GM12891 (cell line): ENCODE measurements around the gene TSEN54.
A peak's percentile ranks its signal among the peaks of the same experiment; 100 is the strongest.

ENCODE experiments used
- DNase-seq: peaks from one replicate; pipeline ENCODE4 v3.0.0; 2011; ENCODE audit warnings: low spot score; ENCODE audit not compliant: insufficient read length
- FAIRE-seq: peaks from 2 replicates; lab custom pipeline; 2011; peaks lifted over from hg19 to GRCh38; lab: Jason Lieb, UNC
- PAX5 ChIP-seq: IDR thresholded peaks from 2 replicates; pipeline ENCODE4 v1.6.1; 2011; ENCODE audit warnings: low read length, moderate library complexity, mild to moderate bottlenecking; ENCODE audit not compliant: insufficient read depth, severe bottlenecking
- POLR2A ChIP-seq: IDR thresholded peaks from 2 replicates; pipeline ENCODE4 v1.6.1; 2011; ENCODE audit warnings: low read depth, low read length, control low read depth
- POLR2AphosphoS5 ChIP-seq: IDR thresholded peaks from 2 replicates; pipeline ENCODE4 v1.6.1; 2011; ENCODE audit warnings: low read depth, low read length, control low read depth
- POU2F2 ChIP-seq: IDR thresholded peaks from 2 replicates; pipeline ENCODE4 v1.6.1; 2011; ENCODE audit warnings: low read depth, mild to moderate bottlenecking, control low read depth, low read length, moderate library complexity
- SPI1 ChIP-seq: IDR thresholded peaks from 2 replicates; pipeline ENCODE4 v1.6.1; 2011; ENCODE audit warnings: low read depth, low read length, control low read depth
- TAF1 ChIP-seq: IDR thresholded peaks from 2 replicates; pipeline ENCODE4 v1.6.1; 2011; ENCODE audit warnings: low read depth, low read length, control low read depth

Gene TSEN54

DNA sequence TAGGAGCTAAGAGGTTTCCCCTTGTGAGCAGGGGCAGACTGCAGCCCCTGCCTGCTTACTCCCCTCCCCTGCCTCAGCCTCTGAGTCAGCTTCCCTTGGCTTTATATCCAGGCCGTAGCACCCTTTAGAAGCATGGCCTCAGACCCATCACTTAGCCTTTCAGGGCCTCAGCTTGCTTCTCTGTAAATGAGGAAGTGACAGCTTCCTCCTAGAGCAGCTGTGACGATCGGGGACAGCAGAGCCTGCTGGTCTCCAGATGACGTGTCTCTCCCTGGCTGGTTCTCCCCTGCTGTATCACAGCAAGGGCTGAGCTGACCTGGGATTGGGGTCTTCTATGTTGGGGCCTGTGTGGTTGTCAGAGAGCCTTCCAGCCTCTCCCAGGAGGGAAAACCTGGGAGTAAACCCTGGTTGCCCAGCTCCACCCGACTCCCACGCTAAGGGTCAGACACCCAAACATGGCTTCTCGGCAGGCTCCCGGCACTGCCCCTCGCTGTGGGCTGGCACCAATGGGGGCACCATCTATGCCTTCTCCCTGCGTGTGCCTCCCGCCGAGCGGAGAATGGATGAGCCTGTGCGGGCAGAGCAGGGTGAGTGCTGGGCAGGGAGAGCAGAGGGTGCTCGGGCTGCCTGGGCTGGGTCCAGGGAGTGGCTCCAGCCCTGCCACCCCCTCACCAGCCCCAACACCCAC lies 55.0 kb downstream of the TSEN54 start:
- peak; percentile 99 for FAIRE-seq
- TF ChIP-seq SPI1 = peak; percentile 99
- TF ChIP-seq POU2F2 = no peak
- peak; percentile 68 for TF ChIP-seq POLR2A
- TF ChIP-seq PAX5 = no peak
- no peak for TF ChIP-seq TAF1
- peak; percentile 57 for TF ChIP-seq POLR2AphosphoS5
- peak; percentile 95 for DNase-seq

DNA sequence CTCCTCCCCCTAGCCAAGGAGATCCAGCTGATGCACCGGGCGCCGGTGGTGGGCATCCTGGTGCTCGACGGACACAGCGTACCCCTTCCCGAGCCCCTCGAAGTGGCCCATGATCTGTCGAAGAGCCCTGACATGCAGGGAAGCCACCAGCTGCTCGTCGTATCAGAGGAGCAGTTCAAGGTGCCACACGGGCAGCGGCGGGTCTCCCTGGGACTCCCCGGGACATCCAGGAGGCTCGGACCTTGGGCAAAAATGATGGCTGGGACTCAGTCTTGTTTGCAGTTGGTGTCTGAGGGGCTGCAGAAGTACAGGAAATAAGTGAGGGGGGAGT lies 55.5 kb downstream of the TSEN54 start:
- FAIRE-seq (peak; percentile 56), DNase-seq (no peak)

DNA sequence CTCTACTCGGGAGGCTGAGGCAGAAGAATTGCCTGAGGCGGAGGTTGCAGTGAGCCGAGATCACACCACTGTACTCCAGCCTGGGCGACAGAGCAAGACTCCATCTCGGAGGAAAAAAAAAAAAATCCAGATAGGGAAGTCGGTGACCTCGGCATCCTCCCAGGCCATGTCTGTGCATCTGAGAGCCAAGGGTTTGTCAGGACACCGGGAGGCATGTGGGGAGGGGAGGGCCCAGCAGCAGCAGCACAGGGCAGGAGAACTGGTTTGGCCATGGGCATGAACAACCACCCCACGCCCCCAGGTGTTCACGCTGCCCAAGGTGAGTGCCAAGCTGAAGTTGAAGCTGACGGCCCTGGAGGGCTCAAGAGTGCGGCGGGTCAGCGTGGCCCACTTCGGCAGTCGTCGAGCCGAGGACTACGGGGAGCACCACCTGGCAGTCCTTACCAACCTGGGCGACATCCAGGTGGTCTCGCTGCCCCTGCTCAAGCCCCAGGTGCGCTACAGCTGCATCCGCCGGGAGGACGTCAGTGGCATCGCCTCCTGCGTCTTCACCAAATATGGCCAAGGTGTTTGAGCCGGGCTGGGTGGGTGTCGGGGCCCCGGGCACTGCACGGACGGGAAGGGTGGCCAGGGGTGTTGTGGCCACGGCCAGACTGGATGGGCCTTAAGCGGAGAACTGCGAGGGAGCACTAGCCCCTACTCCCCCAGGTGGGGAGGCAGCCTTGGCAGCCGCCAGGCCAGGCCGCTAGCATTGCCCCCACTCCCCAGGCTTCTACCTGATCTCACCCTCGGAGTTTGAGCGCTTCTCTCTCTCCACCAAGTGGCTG lies 56.6 kb downstream of the TSEN54 start:
- TF ChIP-seq POU2F2 (no peak), TAF1 (no peak), PAX5 (no peak), SPI1 (no peak)
- FAIRE-seq (no peak), DNase-seq (no peak)

More for the DNA sequence above, 55.5 kb downstream of the TSEN54 start:
- TF ChIP-seq POU2F2 (no peak), TAF1 (no peak), POLR2AphosphoS5 (no peak), POLR2A (no peak), SPI1 (no peak), PAX5 (no peak)

DNA sequence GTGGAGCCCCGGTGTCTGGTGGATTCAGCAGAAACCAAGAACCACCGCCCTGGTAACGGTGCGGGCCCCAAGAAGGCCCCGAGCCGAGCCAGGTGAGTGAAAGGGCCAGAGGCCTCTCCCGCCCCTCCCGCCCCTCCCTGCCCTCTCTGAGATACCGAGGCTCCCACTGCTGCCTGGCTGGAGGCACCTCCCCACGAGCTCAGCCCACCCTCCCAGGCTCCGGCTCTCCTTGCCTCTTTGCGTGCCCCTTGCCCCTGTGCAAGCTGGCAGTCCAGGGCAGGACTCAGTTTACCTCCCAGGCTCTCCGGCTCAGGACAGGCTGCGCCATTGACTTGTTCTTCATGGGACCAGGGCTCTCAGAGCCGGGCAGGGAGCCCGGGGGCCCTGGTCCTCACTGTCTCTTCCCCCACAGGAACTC lies 57.2 kb downstream of the TSEN54 start:
- FAIRE-seq = no peak
- TF ChIP-seq TAF1 (no peak), POLR2A (no peak), POU2F2 (no peak), POLR2AphosphoS5 (no peak)
- no peak for DNase-seq

DNA sequence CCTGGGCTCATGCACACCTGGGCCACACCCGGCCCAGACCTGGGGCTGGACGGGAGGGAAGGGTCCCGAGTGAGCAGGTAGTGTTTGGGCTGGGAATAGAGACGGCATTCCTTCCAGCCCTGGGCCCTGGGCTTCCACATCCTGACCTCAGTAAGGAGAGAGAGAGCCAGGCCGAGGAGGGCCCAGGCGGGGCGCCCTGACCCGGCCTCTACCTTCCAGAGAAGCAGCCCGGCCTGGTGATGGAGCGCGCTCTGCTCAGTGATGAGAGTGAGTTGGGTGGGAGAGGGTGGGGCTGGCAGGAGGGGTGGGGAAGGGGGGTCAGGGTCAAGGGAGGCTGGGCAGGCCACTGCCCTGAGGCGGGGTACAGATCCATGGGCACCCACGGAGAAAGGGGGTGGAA lies 57.7 kb downstream of the TSEN54 start:
- TF ChIP-seq TAF1 (no peak), SPI1 (no peak), POLR2A (no peak), PAX5 (no peak), POLR2AphosphoS5 (no peak), POU2F2 (no peak)
- FAIRE-seq = no peak
- DNase-seq = no peak
